ENCODE measurements around the gene STAMBPL1.

DNA sequence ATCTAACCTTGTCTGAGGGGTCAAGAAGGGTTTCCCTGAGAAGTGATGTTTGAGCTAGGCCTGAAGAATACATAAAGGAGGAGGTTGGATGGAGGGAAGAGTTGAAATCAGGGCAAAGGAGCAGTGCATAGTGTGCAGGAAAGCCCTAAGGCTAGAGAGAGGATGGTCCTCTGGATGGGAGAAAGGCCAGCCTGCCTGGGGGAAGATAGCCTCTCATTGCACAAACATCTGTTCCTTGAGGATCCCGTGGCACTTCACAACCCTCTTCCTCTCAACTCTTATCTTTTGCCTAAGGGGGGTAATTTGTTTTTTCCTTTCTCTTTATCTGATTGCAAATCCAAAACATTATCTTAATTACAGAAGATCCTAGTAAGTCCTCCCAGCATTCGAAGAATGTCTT is 35.7 kb downstream of the STAMBPL1 start:
- TF ChIP-seq POLR2AphosphoS5 (IDR thresholded peaks at IDR 0.05; ENCODE audit: insufficient read depth, low read depth, low read length), result no peak
- no peak for TF ChIP-seq POLR2A (IDR thresholded peaks at IDR 0.05; ENCODE audit: low read depth, low read length)

Data from endothelial cell of umbilical vein (primary cell).